Measurements from ENCODE around the gene GATA5. TPM values are rescaled to one million over a fixed set of nuclear protein-coding genes. Genes with fewer than 3 reads are reported as not detected.

Gene GATA5
- total RNA-seq, 1 donor from 2014 or later: not detected

- no peak overlapping the region for H3K4me3 Mint-ChIP-seq (ENCODE audit: unreplicated experiment)
- H3K36me3 Mint-ChIP-seq (ENCODE audit: unreplicated experiment): no peaks in the 10 kb centered on the region
- no peak overlapping the region for H3K27ac Mint-ChIP-seq (ENCODE audit: unreplicated experiment)
- no peak for DNase-seq (ENCODE audit: extremely low spot score, unreplicated experiment)
- H3K27me3 Mint-ChIP-seq (ENCODE audit: unreplicated experiment): no peaks in the 10 kb centered on the region
- no peak for TF ChIP-seq CTCF (IDR thresholded peaks at IDR 0.05)
- no peaks in the 10 kb centered on the region for H3K4me1 Mint-ChIP-seq (ENCODE audit: unreplicated experiment)
- no peaks in the 10 kb centered on the region for H3K9me3 Mint-ChIP-seq (ENCODE audit: unreplicated experiment)
Measured at GRCh38 chr20:62505337-62506045, 29.7 kb upstream of the GATA5 start.

- no peaks in the 10 kb centered on the region for H3K27me3 Mint-ChIP-seq (ENCODE audit: unreplicated experiment)
- no peak for TF ChIP-seq CTCF (IDR thresholded peaks at IDR 0.05)
- no peak overlapping the region for H3K27ac Mint-ChIP-seq (ENCODE audit: unreplicated experiment)
- no peaks in the 10 kb centered on the region for H3K4me1 Mint-ChIP-seq (ENCODE audit: unreplicated experiment)
- no peaks in the 10 kb centered on the region for H3K36me3 Mint-ChIP-seq (ENCODE audit: unreplicated experiment)
- no peaks in the 10 kb centered on the region for H3K9me3 Mint-ChIP-seq (ENCODE audit: unreplicated experiment)
- no peak for DNase-seq (ENCODE audit: extremely low spot score, unreplicated experiment)
- H3K4me3 Mint-ChIP-seq (ENCODE audit: unreplicated experiment): no peak overlapping the region
Measured at GRCh38 chr20:62504323-62504722, 28.5 kb upstream of the GATA5 start.

GRCh38 chr20:62503401-62504178 lies 27.8 kb upstream of the GATA5 start:
- Mint-ChIP-seq H3K4me1 (ENCODE audit: unreplicated experiment) (no peaks in the 10 kb centered on the region), H3K4me3 (ENCODE audit: unreplicated experiment) (no peak overlapping the region), H3K27me3 (ENCODE audit: unreplicated experiment) (no peaks in the 10 kb centered on the region), H3K36me3 (ENCODE audit: unreplicated experiment) (no peaks in the 10 kb centered on the region), H3K9me3 (ENCODE audit: unreplicated experiment) (no peaks in the 10 kb centered on the region), H3K27ac (ENCODE audit: unreplicated experiment) (no peak overlapping the region)
- no peak for TF ChIP-seq CTCF (IDR thresholded peaks at IDR 0.05)
- no peak for DNase-seq (ENCODE audit: extremely low spot score, unreplicated experiment)

GRCh38 chr20:62502496-62503095 lies 26.8 kb upstream of the GATA5 start:
- Mint-ChIP-seq H3K27ac (ENCODE audit: unreplicated experiment) (no peak overlapping the region), H3K36me3 (ENCODE audit: unreplicated experiment) (no peaks in the 10 kb centered on the region), H3K27me3 (ENCODE audit: unreplicated experiment) (no peaks in the 10 kb centered on the region), H3K4me3 (ENCODE audit: unreplicated experiment) (no peak overlapping the region), H3K4me1 (ENCODE audit: unreplicated experiment) (no peaks in the 10 kb centered on the region), H3K9me3 (ENCODE audit: unreplicated experiment) (no peaks in the 10 kb centered on the region)
- TF ChIP-seq CTCF (IDR thresholded peaks at IDR 0.05): no peak
- no peak for DNase-seq (ENCODE audit: extremely low spot score, unreplicated experiment)

Data from osteocyte (in vitro differentiated cells).